HepG2 (cell line): ENCODE results near the gene KIAA1217. TPM values are rescaled to one million over a fixed set of nuclear protein-coding genes. Genes with fewer than 3 reads are reported as not detected.

Source experiments
- CAMTA2 ChIP-seq: sonication (generic); formaldehyde crosslinking; IDR thresholded peaks from 2 replicates; pipeline ENCODE4 v1.4.0; 2020; ENCODE audit warnings: mild to moderate bottlenecking, missing genetic modification reagents, borderline replicate concordance
- CBX1 ChIP-seq: IDR thresholded peaks from one replicate; pipeline ENCODE4 v1.6.1; 2016; ENCODE audit warnings: antibody characterized with exemption, low read depth
- CEBPB ChIP-seq: IDR thresholded peaks from 2 replicates; pipeline ENCODE4 v1.6.1; 2011; ENCODE audit warnings: low read depth, low read length, improper control_type of control experiment, borderline replicate concordance
- HHEX ChIP-seq: IDR thresholded peaks from 2 replicates; pipeline ENCODE4 v1.6.1; 2016; ENCODE audit warnings: control low read depth
- HNRNPL ChIP-seq: fragments of 200-400 bp; formaldehyde crosslinking; IDR thresholded peaks from 2 replicates; pipeline ENCODE4 v1.6.1; 2017; ENCODE audit warnings: mild to moderate bottlenecking, low read depth, low read length
- KAT2B ChIP-seq: fragments of 150-350 bp; IDR thresholded peaks from 2 replicates; pipeline ENCODE4 v1.6.1; 2014; ENCODE audit warnings: low read depth, low read length, borderline replicate concordance
- KMT2B ChIP-seq: IDR thresholded peaks from 2 replicates; pipeline ENCODE4 v1.6.1; 2016; ENCODE audit warnings: missing genetic modification reagents, missing compliant biosample characterization
- MTA3 ChIP-seq: sonication (generic); formaldehyde crosslinking; IDR thresholded peaks from 2 replicates; pipeline ENCODE4 v1.4.0; 2020; ENCODE audit warnings: missing genetic modification reagents
- NCOA1 ChIP-seq: sonication (generic); formaldehyde crosslinking; IDR thresholded peaks from 2 replicates; pipeline ENCODE4 v1.9.0; 2021; ENCODE audit warnings: missing genetic modification reagents
- RARA ChIP-seq: IDR thresholded peaks from 2 replicates; pipeline ENCODE4 v1.6.1; 2016; ENCODE audit warnings: missing genetic modification reagents, missing compliant biosample characterization
- RBM39 ChIP-seq: fragments of 200-400 bp; formaldehyde crosslinking; IDR thresholded peaks from one replicate; pipeline ENCODE4 v1.6.1; 2018; ENCODE audit warnings: antibody characterized with exemption, mild to moderate bottlenecking, low read depth, low read length; ENCODE audit not compliant: poor library complexity, severe bottlenecking
- RNF2 ChIP-seq: fragments of 450-650 bp; conservative IDR thresholded peaks from 2 replicates; pipeline ENCODE4 v1.6.1; 2016; ENCODE audit warnings: low read depth
- SNAI1 ChIP-seq: sonication (generic); formaldehyde crosslinking; IDR thresholded peaks from 2 replicates; pipeline ENCODE4 v1.5.0; 2020; ENCODE audit warnings: mild to moderate bottlenecking, missing genetic modification reagents, borderline replicate concordance
- TBX2 ChIP-seq: sonication (generic); formaldehyde crosslinking; IDR thresholded peaks from 2 replicates; pipeline ENCODE4 v1.5.0; 2020; ENCODE audit warnings: missing genetic modification reagents, mild to moderate bottlenecking, borderline replicate concordance
- ZMYM3 ChIP-seq: sonication (generic); formaldehyde crosslinking; IDR thresholded peaks from 2 replicates; pipeline ENCODE4 v1.5.1; 2020; ENCODE audit warnings: mild to moderate bottlenecking, missing genetic modification reagents
- ZNF121 ChIP-seq: sonication (generic); formaldehyde crosslinking; IDR thresholded peaks from 2 replicates; pipeline ENCODE4 v1.5.0; 2020; ENCODE audit warnings: mild to moderate bottlenecking, missing genetic modification reagents
- ZNF225 ChIP-seq: sonication (generic); formaldehyde crosslinking; IDR thresholded peaks from 2 replicates; pipeline ENCODE4 v1.4.0; 2020; ENCODE audit warnings: mild to moderate bottlenecking, missing genetic modification reagents
- ZNF746 ChIP-seq: sonication (generic); formaldehyde crosslinking; IDR thresholded peaks from 2 replicates; pipeline ENCODE4 v1.8.0; 2022; ENCODE audit warnings: mild to moderate bottlenecking, missing genetic modification reagents
- ZSCAN25 ChIP-seq: sonication (generic); formaldehyde crosslinking; IDR thresholded peaks from 2 replicates; pipeline ENCODE4 v1.8.0; 2022; ENCODE audit warnings: mild to moderate bottlenecking, missing genetic modification reagents
- ZZZ3 ChIP-seq: sonication (generic); formaldehyde crosslinking; IDR thresholded peaks from 2 replicates; pipeline ENCODE4 v1.4.0; 2020; ENCODE audit warnings: missing genetic modification reagents, mild to moderate bottlenecking, borderline replicate concordance
- polyA plus RNA-seq, 8 experiments: library from polyadenylated mRNA; depleted of rRNA in 3 of 8; stranded (reverse) in 7 of 8; unstranded in 1 of 8; fragments of >200 nt; fragmentation: Illumina TruSeq in 4 of 8; extraction: Trizol in 4 of 8; gene quantifications; 2 replicates each; pipeline versions ENCODE4 v1.2.1 to v1.2.3, GENCODE V29; 2011 to 2016; ENCODE audit warnings: low read depth in 4 of 8, missing spikeins in 1 of 8, mixed read lengths in 1 of 8; ENCODE audit not compliant: insufficient read depth in 1 of 8
- total RNA-seq, 5 experiments: library from RNA; depleted of rRNA; stranded (reverse); fragments of >200 nt; fragmentation: Illumina TruSeq; extraction: Trizol; gene quantifications; 2 replicates each; pipeline ENCODE4 v1.2.3, GENCODE V29; 2016; ENCODE audit warnings: low read depth in 1 of 5
- TF ChIP-seq, protein P1 (sequence below): sonication (generic); formaldehyde crosslinking; IDR thresholded peaks from 2 replicates; pipeline ENCODE4 v1.4.0; 2020; ENCODE audit warnings: missing genetic modification reagents, borderline replicate concordance
- TF ChIP-seq, protein P2 (sequence below): sonication (generic); formaldehyde crosslinking; IDR thresholded peaks from 2 replicates; pipeline ENCODE4 v1.8.1; 2023; ENCODE audit warnings: missing genetic modification reagents, inconsistent platforms, borderline replicate concordance
- TF ChIP-seq, protein P3 (sequence below): sonication (generic); formaldehyde crosslinking; IDR thresholded peaks from 2 replicates; pipeline ENCODE4 v1.5.0; 2020; ENCODE audit warnings: mild to moderate bottlenecking, missing genetic modification reagents
- TF ChIP-seq, protein P4 (sequence below): sonication (generic); formaldehyde crosslinking; IDR thresholded peaks from 2 replicates; pipeline ENCODE4 v1.8.1; 2023; ENCODE audit warnings: missing genetic modification reagents, mild to moderate bottlenecking, borderline replicate concordance
- TF ChIP-seq, protein P5 (sequence below): sonication (generic); formaldehyde crosslinking; IDR thresholded peaks from 2 replicates; pipeline ENCODE4 v1.4.0; 2020; ENCODE audit warnings: missing genetic modification reagents
- TF ChIP-seq, protein P6 (sequence below): sonication (generic); formaldehyde crosslinking; IDR thresholded peaks from 2 replicates; pipeline ENCODE4 v1.5.0; 2020; ENCODE audit warnings: missing genetic modification reagents

Gene KIAA1217
- total and polyA plus RNA-seq, 2 of the 13 experiments (the other 11 are each of a cell fraction or from before 2014, with no cell fraction given), result 4.6 to 10.9 TPM

DNA sequence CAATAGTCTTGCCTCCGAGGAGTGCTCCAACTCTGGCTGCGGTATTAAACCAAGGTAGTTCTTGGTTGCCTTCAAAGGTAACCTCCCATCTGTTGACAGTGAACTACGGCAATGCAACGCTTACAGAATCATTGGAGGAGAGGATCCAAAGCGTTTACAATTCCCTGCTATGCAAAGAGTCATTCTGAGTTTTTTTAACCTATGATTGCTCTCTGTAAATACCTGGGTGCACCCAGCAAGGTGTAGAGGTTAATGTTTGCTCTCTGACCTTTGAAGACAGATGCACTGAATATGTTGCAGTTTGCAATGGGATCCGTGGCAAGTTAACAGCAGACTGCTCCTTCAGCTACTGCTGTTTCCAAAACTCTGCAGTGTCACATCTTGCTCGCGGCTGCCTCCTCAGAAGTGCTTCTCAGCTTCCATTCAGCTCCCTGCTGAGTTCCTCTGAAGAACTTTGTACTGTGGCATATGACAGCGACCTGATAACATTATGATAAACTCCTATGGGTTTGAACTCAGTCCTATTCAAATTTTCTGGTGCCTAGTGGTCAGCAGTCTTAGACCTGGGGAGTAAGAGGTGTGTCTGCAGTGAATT lies 29.0 kb downstream of the KIAA1217 start (continued):
- TF ChIP-seq KMT2B (CRISPR knock-in tag), result no peak
- no peak for TF ChIP-seq ZSCAN25
- no peak for TF ChIP-seq ZMYM3 (CRISPR knock-in tag)
- no peak for TF ChIP-seq SNAI1 (CRISPR knock-in tag)
- TF ChIP-seq, protein P1, sequence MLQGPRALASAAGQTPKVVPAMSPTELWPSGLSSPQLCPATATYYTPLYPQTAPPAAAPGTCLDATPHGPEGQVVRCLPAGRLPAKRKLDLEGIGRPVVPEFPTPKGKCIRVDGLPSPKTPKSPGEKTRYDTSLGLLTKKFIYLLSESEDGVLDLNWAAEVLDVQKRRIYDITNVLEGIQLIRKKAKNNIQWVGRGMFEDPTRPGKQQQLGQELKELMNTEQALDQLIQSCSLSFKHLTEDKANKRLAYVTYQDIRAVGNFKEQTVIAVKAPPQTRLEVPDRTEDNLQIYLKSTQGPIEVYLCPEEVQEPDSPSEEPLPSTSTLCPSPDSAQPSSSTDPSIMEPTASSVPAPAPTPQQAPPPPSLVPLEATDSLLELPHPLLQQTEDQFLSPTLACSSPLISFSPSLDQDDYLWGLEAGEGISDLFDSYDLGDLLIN (CRISPR knock-in tag), result no peak
- no peak for TF ChIP-seq HNRNPL
- TF ChIP-seq ZNF121 (CRISPR knock-in tag), result no peak
- TF ChIP-seq RNF2, result no peak
- no peak for TF ChIP-seq KAT2B
- TF ChIP-seq, protein P2, sequence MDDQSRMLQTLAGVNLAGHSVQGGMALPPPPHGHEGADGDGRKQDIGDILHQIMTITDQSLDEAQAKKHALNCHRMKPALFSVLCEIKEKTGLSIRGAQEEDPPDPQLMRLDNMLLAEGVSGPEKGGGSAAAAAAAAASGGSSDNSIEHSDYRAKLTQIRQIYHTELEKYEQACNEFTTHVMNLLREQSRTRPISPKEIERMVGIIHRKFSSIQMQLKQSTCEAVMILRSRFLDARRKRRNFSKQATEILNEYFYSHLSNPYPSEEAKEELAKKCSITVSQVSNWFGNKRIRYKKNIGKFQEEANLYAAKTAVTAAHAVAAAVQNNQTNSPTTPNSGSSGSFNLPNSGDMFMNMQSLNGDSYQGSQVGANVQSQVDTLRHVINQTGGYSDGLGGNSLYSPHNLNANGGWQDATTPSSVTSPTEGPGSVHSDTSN (CRISPR knock-in tag), result no peak
- TF ChIP-seq, protein P3, sequence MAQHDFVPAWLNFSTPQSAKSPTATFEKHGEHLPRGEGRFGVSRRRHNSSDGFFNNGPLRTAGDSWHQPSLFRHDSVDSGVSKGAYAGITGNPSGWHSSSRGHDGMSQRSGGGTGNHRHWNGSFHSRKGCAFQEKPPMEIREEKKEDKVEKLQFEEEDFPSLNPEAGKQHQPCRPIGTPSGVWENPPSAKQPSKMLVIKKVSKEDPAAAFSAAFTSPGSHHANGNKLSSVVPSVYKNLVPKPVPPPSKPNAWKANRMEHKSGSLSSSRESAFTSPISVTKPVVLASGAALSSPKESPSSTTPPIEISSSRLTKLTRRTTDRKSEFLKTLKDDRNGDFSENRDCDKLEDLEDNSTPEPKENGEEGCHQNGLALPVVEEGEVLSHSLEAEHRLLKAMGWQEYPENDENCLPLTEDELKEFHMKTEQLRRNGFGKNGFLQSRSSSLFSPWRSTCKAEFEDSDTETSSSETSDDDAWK, result no peak
- TF ChIP-seq, protein P4, sequence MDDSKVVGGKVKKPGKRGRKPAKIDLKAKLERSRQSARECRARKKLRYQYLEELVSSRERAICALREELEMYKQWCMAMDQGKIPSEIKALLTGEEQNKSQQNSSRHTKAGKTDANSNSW (CRISPR knock-in tag), result no peak
- TF ChIP-seq CBX1, result no peak
- no peak for TF ChIP-seq ZNF746 (CRISPR knock-in tag)
- no peak for TF ChIP-seq RBM39
- TF ChIP-seq, protein P5, sequence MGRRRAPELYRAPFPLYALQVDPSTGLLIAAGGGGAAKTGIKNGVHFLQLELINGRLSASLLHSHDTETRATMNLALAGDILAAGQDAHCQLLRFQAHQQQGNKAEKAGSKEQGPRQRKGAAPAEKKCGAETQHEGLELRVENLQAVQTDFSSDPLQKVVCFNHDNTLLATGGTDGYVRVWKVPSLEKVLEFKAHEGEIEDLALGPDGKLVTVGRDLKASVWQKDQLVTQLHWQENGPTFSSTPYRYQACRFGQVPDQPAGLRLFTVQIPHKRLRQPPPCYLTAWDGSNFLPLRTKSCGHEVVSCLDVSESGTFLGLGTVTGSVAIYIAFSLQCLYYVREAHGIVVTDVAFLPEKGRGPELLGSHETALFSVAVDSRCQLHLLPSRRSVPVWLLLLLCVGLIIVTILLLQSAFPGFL (CRISPR knock-in tag), result no peak
- TF ChIP-seq, protein P6, sequence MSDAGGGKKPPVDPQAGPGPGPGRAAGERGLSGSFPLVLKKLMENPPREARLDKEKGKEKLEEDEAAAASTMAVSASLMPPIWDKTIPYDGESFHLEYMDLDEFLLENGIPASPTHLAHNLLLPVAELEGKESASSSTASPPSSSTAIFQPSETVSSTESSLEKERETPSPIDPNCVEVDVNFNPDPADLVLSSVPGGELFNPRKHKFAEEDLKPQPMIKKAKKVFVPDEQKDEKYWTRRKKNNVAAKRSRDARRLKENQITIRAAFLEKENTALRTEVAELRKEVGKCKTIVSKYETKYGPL (CRISPR knock-in tag), result no peak
- TF ChIP-seq NCOA1 (CRISPR knock-in tag), result no peak
- no peak for TF ChIP-seq TBX2
- TF ChIP-seq HHEX (CRISPR knock-in tag), result peak; percentile 86
- TF ChIP-seq ZNF225, result no peak
- TF ChIP-seq CEBPB, result no peak
- TF ChIP-seq MTA3 (CRISPR knock-in tag), result no peak
- TF ChIP-seq CAMTA2 (CRISPR knock-in tag), result no peak
- TF ChIP-seq ZZZ3 (CRISPR knock-in tag), result no peak
- peak; percentile 47; the same call in 1 of the 2 replicates for TF ChIP-seq RARA (CRISPR knock-in tag)
